HFFc6 (cell line): Measurements from ENCODE around the gene TEC. TPM values are rescaled to one million over a fixed set of nuclear protein-coding genes. Genes with fewer than 3 reads are reported as not detected.

Experiments
- DNase-seq: peaks from one replicate; pipeline ENCODE4 v3.0.0-alpha.2; 2018
- H3K27ac Mint-ChIP-seq: 2 replicates; pipeline ENCODE4 v1.8.0; 2020; ENCODE audit warnings: mild to moderate bottlenecking, mixed read lengths
- H3K27me3 Mint-ChIP-seq: 2 replicates; pipeline ENCODE4 v1.8.0; 2021; ENCODE audit warnings: mild to moderate bottlenecking, moderate library complexity, mixed read lengths; ENCODE audit not compliant: insufficient read depth
- H3K36me3 Mint-ChIP-seq: 2 replicates; pipeline ENCODE4 v1.8.0; 2021; ENCODE audit warnings: low read depth, mixed read lengths
- H3K4me1 Mint-ChIP-seq: 2 replicates; pipeline ENCODE4 v1.8.0; 2020; ENCODE audit warnings: low read depth, mixed read lengths
- H3K4me3 Mint-ChIP-seq: 2 replicates; pipeline ENCODE4 v1.8.0; 2020; ENCODE audit warnings: mild to moderate bottlenecking, moderate library complexity, mixed read lengths
- H3K9me3 Mint-ChIP-seq: 2 replicates; pipeline ENCODE4 v1.8.0; 2020; ENCODE audit warnings: mild to moderate bottlenecking, mixed read lengths
- CTCF ChIP-seq: fragments of 200-600 bp; sonication (generic); IDR thresholded peaks from 2 replicates; pipeline ENCODE4 v1.5.0; 2021; ENCODE audit warnings: antibody characterized with exemption, mild to moderate bottlenecking
- total RNA-seq, 6 experiments: library from RNA; stranded (reverse); fragmentation: NEBNext Ultra II Directional; extraction: Animal tissue kit (Norgen Biotek cat#: 25700); gene quantifications; 2 replicates in 1 of 6; 3 replicates in 5 of 6; pipeline ENCODE4 v1.2.3, GENCODE V29; 2021

The TEC gene
- total RNA-seq, 6 experiments from 2014 or later: 0.23 TPM; not detected in 5

- no peak for DNase-seq
- Mint-ChIP-seq H3K9me3 (no peaks in the 10 kb centered on the region), H3K27me3 (peaks cover 25% of the 10 kb centered on the region), H3K4me3 (no peak overlapping the region), H3K4me1 (no peaks in the 10 kb centered on the region), H3K27ac (no peak overlapping the region), H3K36me3 (no peaks in the 10 kb centered on the region)
- TF ChIP-seq CTCF: no peak
Measured at GRCh38 chr4:48203819-48204218, 65.8 kb downstream of the TEC start.

GRCh38 chr4:48197643-48198237, 71.9 kb downstream of the TEC start:
- no peak overlapping the region for H3K27ac Mint-ChIP-seq
- H3K36me3 Mint-ChIP-seq: no peaks in the 10 kb centered on the region
- no peaks in the 10 kb centered on the region for H3K9me3 Mint-ChIP-seq
- TF ChIP-seq CTCF: no peak
- no peak overlapping the region for H3K4me3 Mint-ChIP-seq
- no peaks in the 10 kb centered on the region for H3K4me1 Mint-ChIP-seq
- no peak for DNase-seq
- peaks cover 28% of the 10 kb centered on the region for H3K27me3 Mint-ChIP-seq

GRCh38 chr4:48196758-48197504, 72.7 kb downstream of the TEC start:
- no peak for TF ChIP-seq CTCF
- Mint-ChIP-seq H3K27ac (no peak overlapping the region), H3K36me3 (no peaks in the 10 kb centered on the region), H3K4me3 (no peak overlapping the region), H3K4me1 (no peaks in the 10 kb centered on the region), H3K9me3 (no peaks in the 10 kb centered on the region), H3K27me3 (peaks cover 28% of the 10 kb centered on the region)
- no peak for DNase-seq

GRCh38 chr4:48195853-48196252, 73.8 kb downstream of the TEC start:
- no peak for DNase-seq
- Mint-ChIP-seq H3K27me3 (peaks cover 19% of the 10 kb centered on the region), H3K27ac (no peak overlapping the region), H3K4me3 (no peak overlapping the region), H3K36me3 (no peaks in the 10 kb centered on the region), H3K4me1 (no peaks in the 10 kb centered on the region), H3K9me3 (no peaks in the 10 kb centered on the region)
- TF ChIP-seq CTCF: no peak

GRCh38 chr4:48195374-48195773, 74.3 kb downstream of the TEC start:
- Mint-ChIP-seq H3K36me3 (no peaks in the 10 kb centered on the region), H3K9me3 (no peaks in the 10 kb centered on the region), H3K27ac (no peak overlapping the region), H3K4me1 (no peaks in the 10 kb centered on the region), H3K27me3 (peaks cover 18% of the 10 kb centered on the region), H3K4me3 (no peak overlapping the region)
- TF ChIP-seq CTCF: no peak
- DNase-seq: no peak
